B cell (primary cell): ENCODE measurements around the gene VAC14. TPM values are rescaled to one million over a fixed set of nuclear protein-coding genes. Genes with fewer than 3 reads are reported as not detected.

Experiments used
- ATAC-seq: fragments of 200-7000 bp; cut with Tn5 transposase; one replicate; pipeline ENCODE4 v1.10.0; 2021; ENCODE audit warnings: low read depth, mild to moderate bottlenecking, moderate number of reproducible peaks, moderate library complexity
- CTCF ChIA-PET: fragments of 350-600 bp; sonication (Branson Sonifier 250); formaldehyde crosslinking; loops from one replicate; lab custom pipeline; 2021; ENCODE audit warnings: antibody characterized with exemption, inconsistent platforms; lab: Charles Lee
- POLR2A ChIA-PET: fragments of 350-600 bp; sonication (Branson Sonifier 250); formaldehyde crosslinking; loops from one replicate; lab custom pipeline; 2021; ENCODE audit warnings: antibody characterized with exemption; lab: Charles Lee
- DNase-seq: peaks from one replicate; pipeline ENCODE4 v3.0.0; 2013
- H2AFZ ChIP-seq: 2 replicates; pipeline ENCODE4 v1.6.1; 2012; ENCODE audit warnings: mild to moderate bottlenecking, low read depth, low read length; ENCODE audit not compliant: insufficient read depth, poor library complexity, severe bottlenecking
- H3K27ac ChIP-seq, 2 donors: 1 replicate in 1 of 2; 2 replicates in 1 of 2; pipeline ENCODE4 v1.5.1; 2012 to 2013; ENCODE audit warnings: low read length in 2 of 2, mild to moderate bottlenecking in 2 of 2, moderate library complexity in 1 of 2
- H3K27me3 ChIP-seq, 4 experiments: fragments of 200-600 bp in 1 of 4; sonication (generic) in 1 of 4; replicated peaks in 1 of 4; 1 replicate in 2 of 4; 2 replicates in 2 of 4; pipeline versions ENCODE4 v1.6.1 to v1.7.0; 2013 to 2016; ENCODE audit warnings: low read length in 3 of 4, mild to moderate bottlenecking in 2 of 4, mixed read lengths in 1 of 4, moderate library complexity in 1 of 4; ENCODE audit not compliant: insufficient read depth in 4 of 4, control insufficient read depth in 3 of 4; ENCODE audit errors: control extremely low read depth in 1 of 4
- H3K36me3 ChIP-seq, 2 experiments: replicated peaks in 1 of 2; 1 replicate in 1 of 2; 2 replicates in 1 of 2; pipeline versions ENCODE4 v1.6.1 to v1.7.1; 2013; ENCODE audit warnings: low read length in 1 of 2; ENCODE audit not compliant: insufficient read depth in 2 of 2, control insufficient read depth in 1 of 2; ENCODE audit errors: control extremely low read depth in 1 of 2, extremely low read depth in 1 of 2
- H3K4me1 ChIP-seq, 2 donors: fragments of 200-600 bp in 1 of 2; sonication (generic) in 1 of 2; 1 replicate in 1 of 2; 2 replicates in 1 of 2; pipeline versions ENCODE4 v1.5.1 to v1.6.1; 2013 to 2017; ENCODE audit warnings: low read length in 2 of 2; ENCODE audit not compliant: control insufficient read depth in 2 of 2, insufficient read depth in 2 of 2
- H3K4me2 ChIP-seq: replicated peaks from 2 replicates; pipeline ENCODE3; 2012; ENCODE audit warnings: mild to moderate bottlenecking, low read depth, low read length; ENCODE audit not compliant: poor library complexity, severe bottlenecking
- H3K4me3 ChIP-seq, 5 experiments: fragments of 200-600 bp in 1 of 5; sonication (generic) in 1 of 5; 1 replicate in 3 of 5; 2 replicates in 2 of 5; pipeline versions ENCODE4 v1.5.1 to v1.7.0; 2011 to 2016; ENCODE audit warnings: low read length in 4 of 5, mild to moderate bottlenecking in 4 of 5, low read depth in 2 of 5, control low read depth in 1 of 5, moderate library complexity in 1 of 5; ENCODE audit not compliant: insufficient read depth in 1 of 5; ENCODE audit errors: control extremely low read depth in 1 of 5, extremely low read depth in 1 of 5
- H3K79me2 ChIP-seq: fragments of 200-600 bp; sonication (generic); one replicate; pipeline ENCODE4 v1.6.0; 2016; ENCODE audit warnings: low read length; ENCODE audit not compliant: control insufficient read depth, insufficient read depth
- H3K9ac ChIP-seq: fragments of 200-600 bp; sonication (generic); 2 replicates; pipeline ENCODE4 v1.6.1; 2017; ENCODE audit warnings: mild to moderate bottlenecking, low read length, moderate library complexity
- H3K9me3 ChIP-seq, 3 donors: one replicate each; pipeline versions ENCODE4 v1.6.1 to v1.7.1; 2013; ENCODE audit warnings: low read length in 2 of 3; ENCODE audit not compliant: control insufficient read depth in 2 of 3, insufficient read depth in 1 of 3; ENCODE audit errors: control extremely low read depth in 1 of 3
- H4K20me1 ChIP-seq: 2 replicates; pipeline ENCODE4 v1.6.0; 2012; ENCODE audit warnings: mild to moderate bottlenecking, low read length; ENCODE audit not compliant: insufficient read depth, control insufficient read depth, poor library complexity, severe bottlenecking
- H3K27ac Mint-ChIP-seq: one replicate; pipeline ENCODE4 v1.8.0; 2021; ENCODE audit warnings: mixed read lengths
- H3K27me3 Mint-ChIP-seq: one replicate; pipeline ENCODE4 v1.8.0; 2021; ENCODE audit warnings: mixed read lengths
- H3K4me1 Mint-ChIP-seq: one replicate; pipeline ENCODE4 v1.8.0; 2021; ENCODE audit warnings: mixed read lengths
- H3K4me3 Mint-ChIP-seq: one replicate; pipeline ENCODE4 v1.8.0; 2021; ENCODE audit warnings: mixed read lengths
- H3K9me3 Mint-ChIP-seq: one replicate; pipeline ENCODE4 v1.8.0; 2022; ENCODE audit warnings: mixed read lengths; ENCODE audit not compliant: insufficient read depth
- CTCF ChIP-seq: fragments of 200-600 bp; IDR thresholded peaks from one replicate; pipeline ENCODE4 v1.8.0; 2022; ENCODE audit warnings: antibody characterized with exemption, mild to moderate bottlenecking
- EZH2 ChIP-seq: IDR thresholded peaks from 2 replicates; pipeline ENCODE4 v1.6.1; 2012; ENCODE audit warnings: borderline replicate concordance, low read depth, mild to moderate bottlenecking, moderate library complexity, low read length; ENCODE audit not compliant: insufficient read depth, poor library complexity, severe bottlenecking
- WGBS: methylation state at CpG from one replicate; pipeline ENCODE4 v1.1.5; 2013; ENCODE audit warnings: missing lambda C conversion rate; ENCODE audit not compliant: insufficient coverage; 5-methylcytosine and 5-hydroxymethylcytosine counted together
- intact Hi-C: fragments of 100-400 bp; cut with micrococcal nuclease; formaldehyde crosslinking; loops from one replicate; pipeline ENCODE4 v1.10.0; 2022
- polyA plus RNA-seq: library from polyadenylated mRNA; depleted of rRNA; stranded (reverse); fragments of >200 nt; gene quantifications from 2 replicates; pipeline ENCODE4 v1.2.3, GENCODE V29; 2012
- total RNA-seq, 2 donors: library from RNA; stranded (reverse); fragments of 120-200 nt in 1 of 2; gene quantifications; 1 replicate in 1 of 2; 2 replicates in 1 of 2; pipeline versions ENCODE4 v1.2.3 to v1.2.4, GENCODE V29; 2013 to 2022

The VAC14 gene
- total and polyA plus RNA-seq, 2 donors (not counting 1 experiment from before 2014, with no cell fraction given), result 42.6 to 64.7 TPM

GRCh38 chr16:70741783-70742125 is 59.2 kb downstream of the VAC14 start:
- CTCF ChIA-PET, result interaction anchor here (1.0 kb wide), 1 partner anchor 29 kb away, joined by 3 read pairs; no protein-coding TSS in a partner anchor
- peaks cover 8 to 18% of the 10 kb centered on the region in 2 donors for H3K4me1 ChIP-seq
- no peaks in the 10 kb centered on the region for H3K27me3 Mint-ChIP-seq
- no peaks in the 10 kb centered on the region for H3K79me2 ChIP-seq
- H3K27ac Mint-ChIP-seq, result no peak overlapping the region
- peaks cover 6% of the 10 kb centered on the region for H4K20me1 ChIP-seq
- intact Hi-C loops, result no loop called here
- POLR2A ChIA-PET, result no interaction called here
- ATAC-seq (no peak), DNase-seq (no peak)
- no peak overlapping the region for H3K27ac ChIP-seq
- peaks cover 0 to 30% of the 10 kb centered on the region in 2 experiments for H3K36me3 ChIP-seq
- H3K9ac ChIP-seq, result no peak overlapping the region
- H3K9me3 Mint-ChIP-seq, result no peaks in the 10 kb centered on the region
- WGBS, result 96% methylated on average over 9 of the region's 9 CpGs
- TF ChIP-seq EZH2, result no peak
- TF ChIP-seq CTCF, result no peak
- peaks cover 0 to 20% (median 0%) of the 10 kb centered on the region in 3 donors for H3K9me3 ChIP-seq
- H3K4me3 Mint-ChIP-seq, result no peak overlapping the region
- H3K27me3 ChIP-seq, result no peaks in the 10 kb centered on the region
- H3K4me2 ChIP-seq, result no peak overlapping the region
- no peak overlapping the region for H2AFZ ChIP-seq
- no peak overlapping the region for H3K4me3 ChIP-seq
- peaks cover 21% of the 10 kb centered on the region for H3K4me1 Mint-ChIP-seq

GRCh38 chr16:70740914-70741782 is 59.8 kb downstream of the VAC14 start:
- Mint-ChIP-seq H3K4me3 (no peak overlapping the region), H3K27me3 (no peaks in the 10 kb centered on the region), H3K4me1 (peaks cover 17% of the 10 kb centered on the region), H3K27ac (no peak overlapping the region), H3K9me3 (no peaks in the 10 kb centered on the region)
- Histone ChIP-seq H3K36me3 (peaks cover 0 to 30% of the 10 kb centered on the region in 2 experiments), H3K4me2 (no peak overlapping the region), H4K20me1 (peaks cover 6% of the 10 kb centered on the region), H3K27me3 (no peaks in the 10 kb centered on the region), H3K4me3 (no peak overlapping the region), H2AFZ (no peak overlapping the region), H3K4me1 (peaks cover 8 to 18% of the 10 kb centered on the region in 2 donors), H3K27ac (no peak overlapping the region), H3K9me3 (peaks cover 0 to 20% (median 0%) of the 10 kb centered on the region in 3 donors), H3K79me2 (no peaks in the 10 kb centered on the region), H3K9ac (no peak overlapping the region)
- intact Hi-C loops, result no loop called here
- TF ChIP-seq CTCF (no peak), EZH2 (no peak)
- DNase-seq (no peak), ATAC-seq (no peak)
- ChIA-PET POLR2A (no interaction called here), CTCF (interaction anchor here (1.0 kb wide), 1 partner anchor 29 kb away, joined by 3 read pairs; no protein-coding TSS in a partner anchor)
- 79% methylated on average over 18 of the region's 20 CpGs for WGBS
